HepG2 (cell line): ENCODE results near the gene SUCLG2. TPM values are rescaled to one million over a fixed set of nuclear protein-coding genes. Genes with fewer than 3 reads are reported as not detected.
A peak's percentile ranks its signal among the peaks of the same experiment; 100 is the strongest.

Source experiments
- ATAC-seq: fragments of 200-7000 bp; cut with Tn5 transposase; 3 replicates; pipeline ENCODE4 v1.9.1; 2020; ENCODE audit warnings: mild to moderate bottlenecking, moderate library complexity
- BruUV-seq: library from RNA; stranded (reverse); fragments of 400-500 nt; replicated peaks from 2 replicates; lab custom pipeline; 2021; lab: Mats Ljungman, UMichigan
- CTCF ChIA-PET: fragments of 300-600 bp; formaldehyde crosslinking; extraction: SDS; loops from one replicate; lab custom pipeline; 2021; ENCODE audit warnings: low total read pairs, inconsistent platforms, low intra/inter-chr PET ratio; lab: Yijun Ruan, JAX
- POLR2A ChIA-PET: fragments of 350-600 bp; sonication (Branson Sonifier 250); formaldehyde crosslinking; loops from one replicate; lab custom pipeline; 2020; ENCODE audit warnings: antibody characterized with exemption, inconsistent platforms; lab: Yijun Ruan, JAX
- DNase-seq: peaks from one replicate; pipeline ENCODE4 v3.0.0-alpha.2; 2015; ENCODE audit warnings: low spot score
- FAIRE-seq: peaks from 3 replicates; lab custom pipeline; 2011; peaks lifted over from hg19 to GRCh38; lab: Jason Lieb, UNC
- H2AFZ ChIP-seq: one replicate; pipeline ENCODE4 v1.6.1; 2011; ENCODE audit warnings: low read length, inconsistent platforms
- H3K27ac ChIP-seq: fragments of 300-600 bp; 3 replicates; pipeline ENCODE4 v1.8.0; 2011; ENCODE audit warnings: mixed run types, mild to moderate bottlenecking, mixed read lengths, low read length, inconsistent platforms; ENCODE audit not compliant: insufficient read depth; ENCODE audit errors: extremely low read length
- H3K27me3 ChIP-seq, 2 experiments: fragments of 200-600 bp in 1 of 2; 2 replicates in 1 of 2; 3 replicates in 1 of 2; pipeline versions ENCODE4 v1.6.0 to v1.8.0; 2011; ENCODE audit warnings: low read length in 2 of 2, mild to moderate bottlenecking in 2 of 2, moderate library complexity in 2 of 2, inconsistent platforms in 1 of 2; ENCODE audit not compliant: insufficient read depth in 2 of 2, control insufficient read depth in 1 of 2
- H3K36me3 ChIP-seq, 2 experiments: fragments of 200-600 bp in 1 of 2; replicated peaks in 1 of 2; 2 replicates in 1 of 2; 3 replicates in 1 of 2; pipeline versions ENCODE4 v1.5.1 to v1.8.0; 2011; ENCODE audit warnings: low read length in 2 of 2, inconsistent platforms in 1 of 2; ENCODE audit not compliant: insufficient read depth in 2 of 2, control insufficient read depth in 1 of 2
- H3K4me1 ChIP-seq: 2 replicates; pipeline ENCODE4 v1.5.1; 2012; ENCODE audit warnings: low read length, inconsistent platforms; ENCODE audit not compliant: insufficient read depth
- H3K4me2 ChIP-seq: 2 replicates; pipeline ENCODE4 v1.6.0; 2011; ENCODE audit warnings: low read depth, low read length, inconsistent platforms
- H3K4me3 ChIP-seq, 3 experiments: fragments of 200-600 bp in 1 of 3; sonication (generic), shearing (Covaris generic) in 1 of 3; replicated peaks in 1 of 3; 2 replicates each; pipeline ENCODE4 v1.5.1; 2011 to 2016; ENCODE audit warnings: low read length in 3 of 3, inconsistent platforms in 2 of 3, low read depth in 2 of 3, mild to moderate bottlenecking in 2 of 3, control low read depth in 1 of 3, mixed read lengths in 1 of 3; ENCODE audit not compliant: insufficient read depth in 1 of 3
- H3K79me2 ChIP-seq: one replicate; pipeline ENCODE4 v1.6.1; 2011; ENCODE audit warnings: low read length, inconsistent platforms; ENCODE audit not compliant: insufficient read depth
- H3K9ac ChIP-seq: 2 replicates; pipeline ENCODE4 v1.6.0; 2011; ENCODE audit warnings: mild to moderate bottlenecking, low read depth, low read length, inconsistent platforms; ENCODE audit not compliant: insufficient read depth
- H3K9me3 ChIP-seq: 2 replicates; pipeline ENCODE4 v1.5.1; 2012; ENCODE audit warnings: mild to moderate bottlenecking, low read length
- H4K20me1 ChIP-seq: 2 replicates; pipeline ENCODE4 v1.6.0; 2011; ENCODE audit warnings: inconsistent platforms, mild to moderate bottlenecking, low read length, moderate library complexity; ENCODE audit not compliant: insufficient read depth
- CSRNP2 ChIP-seq: sonication (generic); formaldehyde crosslinking; conservative IDR thresholded peaks from 2 replicates; pipeline ENCODE4 v1.8.0; 2022; ENCODE audit warnings: low read depth, missing genetic modification reagents
- ETV5 ChIP-seq: IDR thresholded peaks from 2 replicates; pipeline ENCODE4 v1.6.1; 2018; ENCODE audit warnings: missing biosample characterization, missing genetic modification reagents, inconsistent platforms, borderline replicate concordance
- NCOR1 ChIP-seq: fragments of 200-600 bp; sonication (generic); IDR thresholded peaks from 2 replicates; pipeline ENCODE4 v1.7.0; 2017; ENCODE audit warnings: antibody characterized with exemption, low read length, borderline replicate concordance
- POLR2A ChIP-seq, 2 experiments: IDR thresholded peaks; 2 replicates each; pipeline ENCODE4 v1.6.1; 2011; ENCODE audit warnings: low read depth in 2 of 2, low read length in 2 of 2, mild to moderate bottlenecking in 1 of 2, moderate library complexity in 1 of 2; ENCODE audit not compliant: insufficient read depth in 1 of 2
- ZFP36L1 ChIP-seq: sonication (generic); formaldehyde crosslinking; IDR thresholded peaks from 2 replicates; pipeline ENCODE4 v1.8.0; 2022; ENCODE audit warnings: mild to moderate bottlenecking, missing genetic modification reagents, moderate library complexity
- ZFY ChIP-seq: sonication (generic); formaldehyde crosslinking; IDR thresholded peaks from 2 replicates; pipeline ENCODE4 v1.4.0; 2020; ENCODE audit warnings: missing genetic modification reagents
- ZNF160 ChIP-seq: sonication (generic); formaldehyde crosslinking; IDR thresholded peaks from 2 replicates; pipeline ENCODE4 v1.8.0; 2022; ENCODE audit warnings: mild to moderate bottlenecking, inconsistent platforms, missing genetic modification reagents
- ZNF891 ChIP-seq: sonication (generic); formaldehyde crosslinking; IDR thresholded peaks from 2 replicates; pipeline ENCODE4 v1.5.0; 2020; ENCODE audit warnings: mild to moderate bottlenecking, missing genetic modification reagents
- WGBS: methylation state at CpG from one replicate; pipeline ENCODE4 v1.1.6; 2017; ENCODE audit warnings: low lambda C conversion rate; 5-methylcytosine and 5-hydroxymethylcytosine counted together
- in situ Hi-C: cut with HindIII; loops from 2 replicates; pipeline ENCODE4 v1.10.0; 2017; ENCODE audit warnings: low pct_unique_long_range_greater_than_20kb; ENCODE audit not compliant: extremely low pct_ligation_motif_present
- intact Hi-C: fragments of 100-400 bp; cut with micrococcal nuclease; formaldehyde crosslinking; loops from one replicate; pipeline ENCODE4 v1.10.0; 2022; ENCODE audit not compliant: unreplicated experiment
- polyA plus RNA-seq, 8 experiments: library from polyadenylated mRNA; depleted of rRNA in 3 of 8; stranded (reverse) in 7 of 8; unstranded in 1 of 8; fragments of >200 nt; fragmentation: Illumina TruSeq in 4 of 8; extraction: Trizol in 4 of 8; gene quantifications; 2 replicates each; pipeline versions ENCODE4 v1.2.1 to v1.2.3, GENCODE V29; 2011 to 2016; ENCODE audit warnings: low read depth in 4 of 8, missing spikeins in 1 of 8, mixed read lengths in 1 of 8; ENCODE audit not compliant: insufficient read depth in 1 of 8
- total RNA-seq, 5 experiments: library from RNA; depleted of rRNA; stranded (reverse); fragments of >200 nt; fragmentation: Illumina TruSeq; extraction: Trizol; gene quantifications; 2 replicates each; pipeline ENCODE4 v1.2.3, GENCODE V29; 2016; ENCODE audit warnings: low read depth in 1 of 5
- TF ChIP-seq, protein P1 (sequence below): sonication (generic); formaldehyde crosslinking; IDR thresholded peaks from 2 replicates; pipeline ENCODE4 v1.4.0; 2020; ENCODE audit warnings: missing genetic modification reagents, low read depth, mild to moderate bottlenecking, borderline replicate concordance

Gene SUCLG2
- total and polyA plus RNA-seq, 2 of the 13 experiments (the other 11 are each of a cell fraction or from before 2014, with no cell fraction given) = 21.4 to 64.9 TPM

DNA sequence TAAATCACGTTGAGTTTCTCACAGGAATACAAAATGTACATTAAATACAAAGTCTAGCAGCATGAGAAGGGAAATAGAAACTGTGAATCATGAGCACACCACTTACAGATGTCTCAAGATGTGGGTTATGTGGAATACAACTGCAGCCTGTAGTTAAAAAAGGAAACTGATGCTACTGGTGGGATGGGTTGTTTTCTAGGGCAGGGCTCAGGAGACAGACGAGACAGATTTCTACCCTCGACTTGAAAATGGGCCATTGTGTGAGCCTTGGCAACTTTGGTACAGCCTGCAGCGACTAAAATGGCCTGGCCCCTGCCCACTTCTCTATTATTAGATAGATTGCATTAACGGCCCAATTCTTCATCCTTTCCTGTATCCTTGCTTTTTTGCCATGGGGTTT, 293.1 kb downstream of the SUCLG2 start:
- in situ Hi-C loops = loop anchor here (25.0 kb wide), 2 partner anchors 399 to 1526 kb away; no protein-coding TSS in a partner anchor
- no peak overlapping the region for H3K4me2 ChIP-seq
- intact Hi-C loops = no loop called here

GRCh38 chr3:67357610-67358458, 296.6 kb downstream of the SUCLG2 start:
- in situ Hi-C loops = loop anchor here (5.0 to 25.0 kb wide), 3 partner anchors 246 to 1529 kb away; no protein-coding TSS in a partner anchor
- H3K4me1 ChIP-seq = no peaks in the 10 kb centered on the region
- H3K36me3 ChIP-seq = no peaks in the 10 kb centered on the region
- 0% methylated on average over 5 of the region's 5 CpGs for WGBS
- no peaks in the 10 kb centered on the region for H3K79me2 ChIP-seq
- intact Hi-C loops = loop anchor here (1.0 to 5.0 kb wide), 4 partner anchors 61 to 386 kb away; no protein-coding TSS in a partner anchor
- ChIA-PET POLR2A (interaction anchor here (0.9 kb wide), 1 partner anchor 244 kb away, joined by 3 read pairs; no protein-coding TSS in a partner anchor), CTCF (interaction anchor here (1.7 to 2.8 kb wide), 3 partner anchors 244 to 248 kb away, joined by 5 to 38 read pairs (median 15); no protein-coding TSS in a partner anchor)
- H3K27me3 ChIP-seq = no peaks in the 10 kb centered on the region
- H3K4me2 ChIP-seq = 0 out of 2 replicates have a peak overlapping the region, but pooled peaks have one; percentile 12
- BruUV-seq = no TSS peak
- no peaks in the 10 kb centered on the region for H3K9me3 ChIP-seq
- H4K20me1 ChIP-seq = no peaks in the 10 kb centered on the region
- no peak overlapping the region for H3K27ac ChIP-seq
- no peak overlapping the region for H3K9ac ChIP-seq
- no peak overlapping the region for H2AFZ ChIP-seq
- FAIRE-seq = peak; percentile 93
- peak; percentile 68 for DNase-seq
- H3K4me3 ChIP-seq = no peak overlapping the region
- peak; percentile 97 for ATAC-seq
- TF ChIP-seq NCOR1 (no peak), ZFP36L1 (CRISPR knock-in tag) (no peak), ZFY (CRISPR knock-in tag) (peak; percentile 20; the same call in 1 of the 2 replicates), CSRNP2 (CRISPR knock-in tag) (no peak), ETV5 (no peak)

More for the DNA sequence above, 293.1 kb downstream of the SUCLG2 start:
- no peak for TF ChIP-seq ZNF891 (CRISPR knock-in tag)
- no peak for TF ChIP-seq POLR2A (IDR thresholded peaks at IDR 0.05; ENCODE audit: insufficient read depth in 1 of 2, low read depth in 2 of 2, low read length in 2 of 2)
- TF ChIP-seq ZNF160 (CRISPR knock-in tag) = no peak
- TF ChIP-seq, protein P1, sequence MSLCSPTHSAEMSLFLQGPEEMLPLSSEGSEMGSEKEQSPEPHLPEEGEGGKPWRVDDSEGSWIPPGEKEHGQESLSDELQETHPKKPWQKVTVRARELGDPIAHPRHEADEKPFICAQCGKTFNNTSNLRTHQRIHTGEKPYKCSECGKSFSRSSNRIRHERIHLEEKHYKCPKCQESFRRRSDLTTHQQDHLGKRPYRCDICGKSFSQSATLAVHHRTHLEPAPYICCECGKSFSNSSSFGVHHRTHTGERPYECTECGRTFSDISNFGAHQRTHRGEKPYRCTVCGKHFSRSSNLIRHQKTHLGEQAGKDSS (CRISPR knock-in tag) = no peak
- Histone ChIP-seq H3K79me2 (no peaks in the 10 kb centered on the region), H4K20me1 (no peaks in the 10 kb centered on the region), H2AFZ (no peak overlapping the region), H3K36me3 (no peaks in the 10 kb centered on the region), H3K4me3 (no peak overlapping the region), H3K4me1 (no peaks in the 10 kb centered on the region), H3K27ac (no peak overlapping the region), H3K9me3 (no peaks in the 10 kb centered on the region), H3K27me3 (no peaks in the 10 kb centered on the region), H3K9ac (no peak overlapping the region)
- DNase-seq = no peak
- ChIA-PET POLR2A (no interaction called here), CTCF (no interaction called here)
- BruUV-seq = no TSS peak
- FAIRE-seq = no peak
- WGBS = 32% methylated on average over 5 of the region's 5 CpGs
- no peak for ATAC-seq
